Mesothelial cell of epicardium (in vitro differentiated cells): Measurements from ENCODE around the gene SYNE2. TPM values are rescaled to one million over a fixed set of nuclear protein-coding genes. Genes with fewer than 3 reads are reported as not detected.
"Not testable (repeated sequence)": the region's sequence is repeated elsewhere in the genome, so short reads cannot be mapped to it uniquely, and the experiment has no call there.

Experiments used
- DNase-seq, 2 experiments: peaks; one replicate each; pipeline ENCODE4 v3.0.0; 2021; ENCODE audit warnings: low spot score in 2 of 2; ENCODE audit not compliant: unreplicated experiment in 2 of 2
- H3K27ac Mint-ChIP-seq: 2 replicates; pipeline ENCODE4 v1.8.0; 2021; ENCODE audit warnings: mixed read lengths
- H3K27me3 Mint-ChIP-seq: 2 replicates; pipeline ENCODE4 v1.8.0; 2021; ENCODE audit warnings: low read depth, mixed read lengths
- H3K36me3 Mint-ChIP-seq: 2 replicates; pipeline ENCODE4 v1.8.0; 2021; ENCODE audit warnings: mixed read lengths
- H3K4me1 Mint-ChIP-seq: 2 replicates; pipeline ENCODE4 v1.8.0; 2021; ENCODE audit warnings: mixed read lengths
- H3K4me3 Mint-ChIP-seq: 2 replicates; pipeline ENCODE4 v1.8.0; 2021; ENCODE audit warnings: mild to moderate bottlenecking, moderate library complexity, mixed read lengths
- H3K9me3 Mint-ChIP-seq: 2 replicates; pipeline ENCODE4 v1.8.0; 2021; ENCODE audit warnings: mixed read lengths
- CTCF ChIP-seq: fragments of 200-600 bp; sonication (generic); IDR thresholded peaks from one replicate; pipeline ENCODE4 v1.5.0; 2021; ENCODE audit warnings: antibody characterized with exemption; ENCODE audit not compliant: unreplicated experiment
- total RNA-seq: library from RNA; stranded (reverse); gene quantifications from 3 replicates; pipeline ENCODE4 v1.2.1, GENCODE V29; 2021

The SYNE2 gene
- total RNA-seq, 1 donor from 2014 or later, result 87.1 TPM

DNA sequence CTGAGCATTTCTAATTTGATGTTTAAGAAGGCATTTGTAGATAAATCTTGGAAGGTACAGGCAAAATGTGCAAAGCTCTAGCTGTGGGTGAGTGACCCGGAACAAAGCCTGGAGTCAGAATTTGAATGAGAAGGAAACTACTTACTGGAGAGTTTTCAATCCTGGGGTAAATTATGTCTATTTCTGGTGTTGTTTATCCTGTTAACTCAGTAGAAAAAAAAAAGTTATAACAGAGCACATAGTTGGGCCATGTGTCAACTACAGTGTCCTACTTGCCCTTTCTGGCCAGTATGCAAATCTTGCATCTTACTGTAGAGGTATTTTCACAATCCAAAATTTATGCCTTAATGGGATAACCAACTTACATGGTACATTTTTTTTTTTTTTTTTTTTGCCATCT lies 182.3 kb downstream of the SYNE2 start:
- peaks cover 2% of the 10 kb centered on the region for H3K4me1 Mint-ChIP-seq
- peaks cover 33% of the 10 kb centered on the region for H3K36me3 Mint-ChIP-seq
- no peak overlapping the region for H3K4me3 Mint-ChIP-seq
- no peak for DNase-seq
- no peak for TF ChIP-seq CTCF
- no peaks in the 10 kb centered on the region for H3K27me3 Mint-ChIP-seq
- peaks cover 4% of the 10 kb centered on the region for H3K9me3 Mint-ChIP-seq
- no peak overlapping the region for H3K27ac Mint-ChIP-seq

GRCh38 chr14:64037869-64038745 lies 185.3 kb downstream of the SYNE2 start:
- not testable (repeated sequence) for H3K4me1 Mint-ChIP-seq, H3K27ac Mint-ChIP-seq, H3K27me3 Mint-ChIP-seq, H3K4me3 Mint-ChIP-seq, DNase-seq
- Mint-ChIP-seq H3K9me3 (peaks cover 15% of the 10 kb centered on the region), H3K36me3 (peaks cover 31% of the 10 kb centered on the region)

DNA sequence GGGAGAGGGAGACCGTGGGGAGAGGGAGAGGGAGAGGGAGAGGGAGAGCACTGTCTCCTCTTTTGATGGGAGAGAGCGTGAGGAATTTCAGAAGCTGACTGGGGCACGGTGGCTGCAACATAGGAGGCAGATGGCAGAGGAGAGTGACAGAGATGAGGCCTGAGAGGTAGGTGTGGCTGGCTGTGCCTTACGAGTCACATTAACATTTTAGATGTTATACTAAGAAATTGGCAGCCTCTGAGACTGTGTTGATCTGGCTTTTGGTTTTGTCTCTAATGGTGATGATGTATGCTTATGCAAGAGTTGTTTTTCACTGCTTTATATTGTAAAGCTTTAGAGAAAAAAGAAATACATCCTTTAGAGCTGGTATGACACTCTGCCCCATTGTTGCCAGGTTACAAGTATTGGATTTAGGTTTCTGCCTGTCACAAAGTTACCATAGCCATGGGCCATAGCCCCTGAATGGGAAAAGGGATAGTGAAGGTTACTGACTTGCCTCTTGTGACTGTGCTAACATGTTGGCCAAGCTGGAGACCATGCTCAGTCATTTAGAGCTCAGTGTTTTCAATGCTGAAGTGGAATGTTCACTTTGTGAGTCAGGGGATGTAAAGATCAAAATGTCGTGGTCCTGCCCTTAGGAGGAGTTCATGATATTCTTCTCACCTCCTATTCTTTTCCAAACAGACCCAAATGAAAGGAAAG lies 186.2 kb downstream of the SYNE2 start:
- H3K4me3 Mint-ChIP-seq, result no peak overlapping the region
- no peaks in the 10 kb centered on the region for H3K27me3 Mint-ChIP-seq
- no peak for TF ChIP-seq CTCF
- no peaks in the 10 kb centered on the region for H3K4me1 Mint-ChIP-seq
- H3K27ac Mint-ChIP-seq, result no peak overlapping the region
- peaks cover 35% of the 10 kb centered on the region for H3K36me3 Mint-ChIP-seq
- H3K9me3 Mint-ChIP-seq, result peaks cover 16% of the 10 kb centered on the region
- DNase-seq, result no peak

DNA sequence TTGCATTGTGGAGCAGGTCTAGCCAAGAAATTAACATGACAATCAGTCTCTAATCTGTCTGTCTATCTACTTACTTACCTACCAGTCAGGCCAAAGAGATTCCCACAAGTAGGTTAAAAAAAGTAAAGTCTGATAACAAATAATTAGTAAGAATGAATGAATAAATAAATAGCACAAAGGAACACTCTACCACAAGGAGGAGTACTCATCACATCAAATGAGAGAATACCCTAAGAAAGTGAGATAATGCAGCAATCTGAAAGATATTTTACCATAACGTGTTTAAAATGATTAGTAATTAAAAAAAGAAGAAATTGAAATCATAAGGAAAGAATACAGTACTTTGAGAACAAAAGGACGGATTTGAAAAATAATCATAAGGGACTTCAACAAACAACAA lies 187.2 kb downstream of the SYNE2 start:
- DNase-seq, result no peak
- Mint-ChIP-seq H3K27ac (no peak overlapping the region), H3K36me3 (peaks cover 40% of the 10 kb centered on the region), H3K9me3 (peaks cover 22% of the 10 kb centered on the region), H3K27me3 (no peaks in the 10 kb centered on the region), H3K4me1 (no peaks in the 10 kb centered on the region), H3K4me3 (no peak overlapping the region)
- peak; percentile 15 for TF ChIP-seq CTCF

GRCh38 chr14:64043296-64043695 lies 190.5 kb downstream of the SYNE2 start:
- peaks cover 42% of the 10 kb centered on the region for H3K36me3 Mint-ChIP-seq
- H3K27ac Mint-ChIP-seq, H3K4me3 Mint-ChIP-seq, H3K4me1 Mint-ChIP-seq, DNase-seq, H3K27me3 Mint-ChIP-seq: not testable (repeated sequence)
- H3K9me3 Mint-ChIP-seq, result peaks cover 18% of the 10 kb centered on the region

DNA sequence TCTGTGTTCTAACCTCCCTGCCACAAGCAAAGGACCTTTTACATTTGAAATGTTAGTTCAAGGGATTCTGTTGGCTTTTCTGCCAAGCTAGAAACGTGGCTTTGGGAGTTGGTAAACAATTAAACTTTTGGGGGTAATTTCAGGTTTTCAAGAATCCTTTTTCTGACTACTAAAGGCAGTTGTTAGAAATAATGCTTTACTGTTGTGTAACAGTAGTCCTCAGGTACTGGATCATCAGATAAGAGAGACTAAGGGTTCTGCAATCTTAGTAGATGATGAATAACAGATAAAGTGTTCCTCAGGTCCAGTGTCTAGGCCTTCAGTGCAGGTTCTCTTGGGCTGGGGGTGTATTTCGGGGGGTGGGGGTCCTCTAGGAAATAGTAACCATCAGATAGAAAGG lies 192.3 kb downstream of the SYNE2 start:
- TF ChIP-seq CTCF, result no peak
- no peak for DNase-seq
- Mint-ChIP-seq H3K36me3 (peaks cover 41% of the 10 kb centered on the region), H3K4me1 (no peaks in the 10 kb centered on the region), H3K27ac (no peak overlapping the region), H3K4me3 (no peak overlapping the region), H3K9me3 (peaks cover 18% of the 10 kb centered on the region), H3K27me3 (no peaks in the 10 kb centered on the region)
